IPS-18c (cell line): Measurements from ENCODE around the gene PRPH.
"Not testable (repeated sequence)": the region's sequence is repeated elsewhere in the genome, so short reads cannot be mapped to it uniquely, and the experiment has no call there.

ENCODE experiments used
- H3K4me3 ChIP-seq: 2 replicates; pipeline ENCODE4 v1.7.0; 2013; ENCODE audit warnings: low read depth, mild to moderate bottlenecking, low read length, moderate library complexity; ENCODE audit not compliant: insufficient read depth
- H3K9me3 ChIP-seq: one replicate; pipeline ENCODE4 v1.6.1; 2013; ENCODE audit warnings: mild to moderate bottlenecking, low read length, moderate library complexity; ENCODE audit not compliant: control insufficient read depth, insufficient read depth

PRPH gene

DNA sequence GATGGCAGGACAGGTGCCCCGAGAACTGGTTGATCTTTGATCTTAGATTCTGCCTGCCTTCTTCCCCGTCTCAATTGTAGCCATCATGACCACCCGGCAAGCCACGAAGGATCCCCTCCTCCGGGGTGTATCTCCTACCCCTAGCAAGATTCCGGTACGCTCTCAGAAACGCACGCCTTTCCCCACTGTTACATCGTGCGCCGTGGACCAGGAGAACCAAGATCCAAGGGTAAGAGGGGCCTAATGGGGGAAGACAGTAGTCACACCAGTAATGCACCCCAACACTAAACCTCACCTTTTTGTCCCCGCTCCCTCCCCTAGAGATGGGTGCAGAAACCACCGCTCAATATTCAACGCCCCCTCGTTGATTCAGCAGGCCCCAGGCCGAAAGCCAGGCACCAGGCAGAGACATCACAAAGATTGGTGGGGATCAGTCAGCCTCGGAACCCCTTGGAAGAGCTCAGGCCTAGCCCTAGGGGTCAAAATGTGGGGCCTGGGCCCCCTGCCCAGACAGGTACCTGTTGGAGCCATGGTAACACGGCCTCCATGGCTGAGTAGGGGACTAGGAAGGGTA lies 28.7 kb downstream of the PRPH start:
- Histone ChIP-seq H3K9me3 (no peaks in the 10 kb centered on the region), H3K4me3 (peak overlapping the region; percentile 95)

DNA sequence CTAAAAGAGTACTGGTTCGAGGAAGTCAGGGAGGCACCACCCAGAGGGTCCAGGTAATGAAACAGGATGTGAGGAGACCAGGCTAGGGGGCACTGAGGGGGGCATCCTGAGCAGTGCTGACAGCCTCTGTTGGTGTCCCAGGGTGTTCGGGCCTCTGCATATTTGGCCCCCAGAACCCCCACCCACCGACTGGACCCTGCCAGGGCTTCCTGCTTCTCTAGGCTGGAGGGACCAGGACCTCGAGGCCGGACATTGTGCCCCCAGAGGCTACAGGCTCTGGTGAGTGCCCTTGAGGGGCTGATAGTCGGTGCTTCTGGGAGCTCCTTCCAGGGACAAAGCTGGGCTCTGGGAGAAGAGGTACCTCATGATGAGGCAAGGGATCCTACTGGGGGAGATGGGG lies 30.7 kb downstream of the PRPH start:
- no peak overlapping the region for H3K4me3 ChIP-seq
- H3K9me3 ChIP-seq = no peaks in the 10 kb centered on the region

DNA sequence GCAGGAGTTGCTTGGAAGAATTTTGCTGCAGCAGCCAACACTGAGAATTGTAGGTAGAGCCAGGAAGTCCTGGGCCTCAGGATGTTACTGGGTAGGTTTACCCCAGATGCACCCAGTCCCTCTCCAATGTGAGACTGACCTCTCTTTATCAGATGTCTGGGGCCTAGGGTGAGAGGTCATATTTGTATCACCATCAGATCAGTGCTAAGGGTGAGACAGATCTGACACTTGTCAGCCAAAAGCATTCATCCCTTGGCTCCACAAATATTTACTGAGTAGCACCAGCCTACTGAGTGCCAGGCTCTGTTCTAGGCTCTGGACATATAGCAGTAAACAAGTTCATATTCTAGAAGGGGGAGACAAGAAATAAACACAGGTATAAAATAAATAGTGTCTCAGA lies 32.4 kb downstream of the PRPH start:
- H3K9me3 ChIP-seq = no peaks in the 10 kb centered on the region
- H3K4me3 ChIP-seq = no peak overlapping the region

DNA sequence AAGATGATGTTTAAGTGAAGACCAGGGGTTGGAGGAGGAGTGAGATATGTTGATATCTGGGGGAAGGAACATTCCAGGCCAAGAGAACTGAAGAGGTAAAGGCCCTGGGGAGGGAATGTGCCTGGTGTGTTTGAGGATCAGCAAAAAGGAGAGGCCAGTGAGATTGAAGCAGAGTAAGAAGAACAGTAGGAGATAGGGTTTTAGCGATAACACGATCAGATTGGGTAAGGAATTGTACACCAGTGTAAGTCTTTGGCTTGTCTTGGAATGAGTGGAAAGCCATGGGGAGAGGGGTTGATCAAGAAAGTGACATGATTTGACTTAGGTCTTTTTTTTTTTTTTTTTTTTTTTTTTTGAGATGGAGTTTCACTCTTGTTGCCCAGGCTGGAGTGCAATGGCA lies 32.9 kb downstream of the PRPH start:
- no peaks in the 10 kb centered on the region for H3K9me3 ChIP-seq
- H3K4me3 ChIP-seq = no peak overlapping the region

DNA sequence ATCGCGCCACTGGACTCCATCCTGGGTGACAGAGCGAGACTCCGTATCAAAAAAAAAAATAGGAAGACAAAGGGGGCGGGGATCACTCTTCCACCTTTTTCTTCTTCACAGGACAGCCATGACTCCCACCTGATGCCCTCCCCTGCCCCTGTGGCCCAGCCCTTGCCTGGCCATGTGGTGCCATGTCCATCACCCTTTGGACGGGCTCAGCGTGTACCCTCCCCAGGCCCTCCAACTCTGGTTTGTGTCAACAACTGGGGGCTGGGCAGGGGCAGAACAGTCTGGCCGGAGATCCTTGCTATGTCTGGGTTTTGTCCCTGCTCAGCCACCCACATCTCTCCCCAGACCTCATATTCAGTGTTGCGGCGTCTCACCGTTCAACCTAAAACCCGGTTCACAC lies 33.9 kb downstream of the PRPH start:
- Histone ChIP-seq H3K9me3 (no peaks in the 10 kb centered on the region), H3K4me3 (no peak overlapping the region)

DNA sequence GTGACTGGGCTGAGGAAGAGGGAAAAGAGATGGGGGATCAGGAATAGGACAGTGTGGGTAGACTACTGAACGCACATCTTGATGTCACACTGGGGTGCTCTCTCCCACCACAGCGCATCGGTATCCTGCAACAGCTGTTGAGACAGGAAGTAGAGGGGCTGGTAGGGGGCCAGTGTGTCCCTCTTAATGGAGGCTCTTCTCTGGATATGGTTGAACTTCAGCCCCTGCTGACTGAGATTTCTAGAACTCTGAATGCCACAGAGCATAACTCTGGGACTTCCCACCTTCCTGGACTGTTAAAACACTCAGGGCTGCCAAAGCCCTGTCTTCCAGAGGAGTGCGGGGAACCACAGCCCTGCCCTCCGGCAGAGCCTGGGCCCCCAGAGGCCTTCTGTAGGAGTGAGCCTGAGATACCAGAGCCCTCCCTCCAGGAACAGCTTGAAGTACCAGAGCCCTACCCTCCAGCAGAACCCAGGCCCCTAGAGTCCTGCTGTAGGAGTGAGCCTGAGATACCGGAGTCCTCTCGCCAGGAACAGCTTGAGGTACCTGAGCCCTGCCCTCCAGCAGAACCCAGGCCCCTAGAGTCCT lies 35.2 kb downstream of the PRPH start:
- H3K9me3 ChIP-seq = no peaks in the 10 kb centered on the region

DNA sequence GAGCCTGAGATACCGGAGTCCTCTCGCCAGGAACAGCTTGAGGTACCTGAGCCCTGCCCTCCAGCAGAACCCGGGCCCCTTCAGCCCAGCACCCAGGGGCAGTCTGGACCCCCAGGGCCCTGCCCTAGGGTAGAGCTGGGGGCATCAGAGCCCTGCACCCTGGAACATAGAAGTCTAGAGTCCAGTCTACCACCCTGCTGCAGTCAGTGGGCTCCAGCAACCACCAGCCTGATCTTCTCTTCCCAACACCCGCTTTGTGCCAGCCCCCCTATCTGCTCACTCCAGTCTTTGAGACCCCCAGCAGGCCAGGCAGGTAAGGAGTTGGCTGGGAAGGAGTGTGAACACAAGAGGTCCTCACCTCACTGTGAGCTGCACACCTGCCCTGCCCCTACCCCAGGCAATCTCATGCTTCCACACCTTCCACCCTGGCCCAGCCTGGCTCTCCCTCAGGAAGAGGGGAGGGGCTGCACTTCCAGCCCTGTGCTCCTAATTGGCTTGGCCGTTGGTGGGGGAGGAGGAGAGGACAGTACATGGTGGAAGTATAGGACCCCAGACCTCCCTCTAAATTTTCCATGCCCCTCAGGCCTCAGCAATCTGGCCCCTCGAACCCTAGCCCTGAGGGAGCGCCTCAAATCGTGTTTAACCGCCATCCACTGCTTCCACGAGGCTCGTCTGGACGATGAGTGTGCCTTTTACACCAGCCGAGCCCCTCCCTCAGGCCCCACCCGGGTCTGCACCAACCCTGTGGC lies 35.9 kb downstream of the PRPH start:
- Histone ChIP-seq H3K4me3 (no peak overlapping the region), H3K9me3 (peaks cover 2% of the 10 kb centered on the region)

More for the DNA sequence above, 35.2 kb downstream of the PRPH start:
- H3K4me3 ChIP-seq = no peak overlapping the region

DNA sequence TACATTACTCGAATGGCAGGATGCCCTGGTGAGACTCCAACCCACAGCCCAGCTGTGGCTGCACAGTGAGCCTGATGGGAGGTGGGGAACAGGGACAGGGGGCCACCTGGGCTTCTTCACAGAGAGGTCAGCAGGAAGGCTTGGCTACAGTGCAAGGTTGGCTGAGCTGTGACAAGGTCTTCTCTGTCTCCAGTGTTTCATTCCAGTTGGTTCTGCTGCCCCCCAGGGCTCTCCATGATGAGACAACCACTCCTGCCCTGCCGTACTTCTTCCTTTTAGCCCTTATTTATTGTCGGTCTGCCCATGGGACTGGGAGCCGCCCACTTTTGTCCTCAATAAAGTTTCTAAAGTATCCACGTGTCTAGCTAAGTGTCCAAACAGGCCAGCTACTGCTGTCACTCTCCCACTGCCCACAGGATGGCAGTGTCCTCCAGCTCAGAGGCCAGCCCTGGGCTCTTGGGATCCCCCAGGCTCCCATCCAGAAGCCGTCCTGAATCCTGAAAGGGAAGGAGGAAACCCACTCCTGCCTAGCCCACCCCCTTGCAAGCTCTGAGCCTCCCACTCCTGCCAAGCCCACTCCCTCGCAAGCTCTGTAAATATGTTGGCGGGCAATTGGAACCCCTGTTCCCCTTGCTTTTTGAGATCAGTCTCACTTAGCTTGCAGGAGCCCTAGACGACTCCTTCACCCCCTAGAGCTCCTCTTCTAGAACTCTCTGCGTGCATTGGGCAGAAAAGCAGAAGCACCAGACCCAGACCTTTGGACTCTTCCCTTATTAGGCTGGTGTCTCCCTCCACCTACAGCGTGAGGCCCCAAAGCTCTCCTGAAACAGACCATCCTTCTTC lies 36.7 kb downstream of the PRPH start:
- Histone ChIP-seq H3K9me3 (peaks cover 4% of the 10 kb centered on the region), H3K4me3 (no peak overlapping the region)

DNA sequence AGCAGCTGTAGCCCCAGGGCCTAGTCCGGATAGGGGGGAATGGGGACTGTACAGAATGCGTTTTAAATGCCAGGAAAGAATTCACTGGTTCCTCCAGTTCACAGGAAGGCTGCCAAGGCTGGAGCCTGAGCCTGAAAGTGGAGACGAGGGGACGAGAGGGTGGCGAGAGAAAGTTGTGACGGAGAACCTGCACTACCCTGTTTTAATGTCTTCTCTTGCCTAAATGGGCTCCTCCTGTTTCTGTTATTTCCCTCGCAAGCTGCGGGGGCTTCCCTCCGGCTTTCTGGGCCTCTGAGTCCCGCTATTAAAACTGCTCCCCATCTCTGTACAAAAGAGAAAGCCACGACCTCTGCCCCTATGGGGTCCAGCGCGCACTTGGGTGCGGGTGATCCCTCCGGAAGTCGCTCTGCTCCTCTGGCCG lies 37.5 kb downstream of the PRPH start:
- Histone ChIP-seq H3K4me3 (no peak overlapping the region), H3K9me3 (peaks cover 4% of the 10 kb centered on the region)

DNA sequence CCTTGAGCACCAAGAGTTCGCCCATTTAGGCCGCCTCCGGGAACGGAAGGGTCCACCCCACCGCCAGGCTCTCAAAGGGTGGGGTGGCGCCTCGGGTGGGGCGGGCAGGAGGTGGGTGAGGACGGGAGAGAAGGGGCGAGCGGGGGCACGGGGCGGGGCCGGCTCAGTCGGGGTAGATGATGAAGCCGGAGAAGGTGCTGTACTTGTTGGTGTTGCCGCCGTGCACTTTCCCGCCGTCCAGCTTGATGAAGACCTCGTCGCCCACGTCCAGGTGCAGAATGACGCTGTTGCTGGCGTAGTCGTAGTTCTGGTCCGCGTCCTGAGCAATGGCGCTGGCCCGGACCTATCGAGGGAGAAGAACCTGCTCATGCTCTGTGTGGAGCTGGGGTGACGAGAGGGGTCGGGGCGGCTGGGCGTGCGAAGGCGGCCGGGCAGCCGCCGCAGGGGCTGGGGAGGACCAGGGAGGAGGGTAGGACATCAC lies 38.0 kb downstream of the PRPH start:
- Histone ChIP-seq H3K9me3 (peaks cover 4% of the 10 kb centered on the region), H3K4me3 (no peak overlapping the region)

DNA sequence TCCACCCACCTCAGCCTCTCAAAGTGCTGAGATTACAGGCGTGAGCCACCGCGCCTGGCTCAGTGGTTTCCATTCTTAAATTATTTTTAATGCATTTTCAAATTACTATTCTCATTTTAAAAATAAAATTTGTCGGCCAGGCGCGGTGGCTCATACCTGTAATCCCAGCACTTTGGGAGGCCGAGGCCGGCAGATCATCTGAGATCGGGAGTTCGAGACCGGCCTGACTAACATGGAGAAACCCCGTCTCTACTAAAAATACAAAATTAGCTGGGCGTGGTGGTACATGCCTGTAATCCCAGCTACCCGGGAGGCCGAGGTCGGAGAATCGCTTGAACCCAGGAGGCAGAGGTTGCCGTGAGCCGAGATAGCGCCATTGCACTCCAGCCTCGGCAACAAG lies 38.8 kb downstream of the PRPH start:
- not testable (repeated sequence) for H3K9me3 ChIP-seq, H3K4me3 ChIP-seq

DNA sequence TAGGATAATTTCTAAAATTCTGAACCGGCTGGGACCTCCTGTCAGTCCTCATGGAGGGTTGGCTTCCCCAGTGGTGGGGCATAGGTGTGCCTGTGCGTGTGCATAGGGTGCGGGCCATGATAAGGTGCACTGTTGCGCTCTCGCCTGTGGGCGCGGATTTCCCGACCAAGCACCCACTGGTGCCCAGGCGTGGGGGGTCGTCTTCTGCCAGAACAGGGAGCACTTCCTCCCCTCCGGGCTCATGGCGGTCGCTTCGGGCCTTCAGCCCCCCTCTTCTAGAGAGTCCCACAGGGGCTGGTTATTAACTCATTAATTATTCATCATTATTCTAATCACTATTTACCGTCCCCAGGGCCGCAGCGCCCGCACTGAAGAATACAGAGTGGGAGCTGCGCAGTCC lies 39.3 kb downstream of the PRPH start:
- Histone ChIP-seq H3K9me3 (peaks cover 4% of the 10 kb centered on the region), H3K4me3 (no peak overlapping the region)

DNA sequence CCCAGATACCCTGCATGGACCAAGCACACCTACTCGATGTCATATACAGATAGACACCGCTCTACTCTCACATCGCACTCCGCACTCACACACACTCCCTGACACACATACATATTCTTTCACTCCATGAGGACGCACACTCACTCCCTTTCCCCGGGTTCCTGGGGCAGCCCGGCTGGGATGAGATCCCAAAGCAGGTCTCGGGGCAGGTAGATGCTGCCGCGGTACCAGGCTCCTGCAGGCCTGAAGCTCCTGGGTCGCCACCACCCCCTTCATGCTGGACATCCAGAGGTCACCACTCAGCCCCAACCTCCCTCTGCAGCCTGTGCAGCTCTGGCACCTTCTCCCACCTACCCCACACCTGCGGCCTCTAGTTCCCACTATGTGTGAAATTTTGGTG lies 39.7 kb downstream of the PRPH start:
- peaks cover 4% of the 10 kb centered on the region for H3K9me3 ChIP-seq
- H3K4me3 ChIP-seq = no peak overlapping the region

DNA sequence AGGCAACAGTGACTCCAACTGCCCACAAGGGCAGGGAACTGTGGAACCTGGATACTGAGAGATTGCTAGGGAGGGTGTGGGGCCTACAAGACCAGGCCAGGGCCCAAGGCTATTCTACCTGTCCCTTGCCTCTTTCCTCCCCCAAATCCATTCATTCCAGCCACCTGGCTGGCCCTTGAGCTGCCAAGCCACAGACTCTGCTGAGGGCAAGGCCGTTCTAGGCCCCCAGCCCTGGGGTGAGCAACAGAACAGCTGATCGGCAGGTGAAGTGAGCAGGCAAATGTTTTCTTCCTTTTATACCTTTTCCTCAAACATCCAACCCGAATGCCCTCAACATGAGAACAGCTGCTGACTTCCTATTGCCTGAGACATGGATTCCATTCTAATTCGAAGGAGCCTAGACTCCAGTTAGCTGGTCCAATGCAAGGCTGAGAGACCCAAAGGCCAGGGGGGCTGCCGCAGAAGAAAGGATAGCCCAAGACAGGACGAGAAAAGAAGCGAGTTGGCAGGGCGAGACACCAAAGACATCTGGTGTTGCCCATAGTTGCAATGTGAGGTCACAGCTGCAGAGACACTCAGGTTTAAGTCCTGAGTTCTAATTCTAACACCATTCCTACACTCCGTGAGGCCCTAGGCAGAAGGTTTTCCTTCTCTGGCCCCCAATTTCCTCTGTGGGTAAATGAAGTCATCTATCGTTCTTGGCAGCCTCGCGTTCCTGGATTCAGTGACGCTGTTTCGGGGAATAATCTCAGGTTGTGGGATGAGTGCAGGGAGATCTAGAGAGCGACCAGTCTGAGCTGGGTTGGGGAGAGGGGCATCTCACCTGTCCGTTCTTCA lies 40.4 kb downstream of the PRPH start:
- Histone ChIP-seq H3K9me3 (peaks cover 4% of the 10 kb centered on the region), H3K4me3 (no peak overlapping the region; the same call in 1 of the 2 replicates)

DNA sequence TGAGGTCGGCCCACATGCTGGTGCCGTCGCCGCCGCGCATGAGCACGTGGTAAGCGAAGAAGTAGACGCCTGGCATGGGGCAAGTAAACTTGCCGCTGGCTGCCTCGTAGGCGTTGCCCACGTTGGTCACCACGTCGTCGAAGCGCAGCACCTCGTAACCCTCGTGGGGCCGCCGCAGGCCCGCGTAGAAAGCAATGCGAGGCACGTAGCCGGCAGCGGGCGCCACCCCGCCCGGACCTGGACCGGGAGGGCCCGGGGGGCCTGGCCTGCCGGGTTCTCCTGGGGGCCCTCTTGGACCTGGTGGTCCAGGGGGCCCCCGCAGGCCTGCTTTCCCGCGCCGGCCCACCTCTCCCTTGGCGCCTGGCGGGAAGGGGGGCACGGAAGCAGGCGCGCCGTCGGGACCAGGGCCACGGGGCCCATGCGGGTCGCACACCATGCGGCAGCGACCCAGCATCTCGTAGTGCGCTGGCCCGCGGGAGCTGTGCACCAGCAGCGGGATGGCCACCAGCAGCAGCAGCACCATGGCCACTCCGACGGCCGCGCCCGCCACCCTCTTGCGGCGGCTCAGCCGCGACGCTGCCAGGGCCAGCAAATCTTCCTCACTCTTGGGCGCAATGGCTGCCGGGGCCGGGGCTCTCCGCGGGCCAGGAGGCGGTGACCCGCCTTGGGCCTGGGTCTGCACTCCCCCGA lies 41.2 kb downstream of the PRPH start:
- peak overlapping the region; percentile 46; the same call in 1 of the 2 replicates for H3K4me3 ChIP-seq
- H3K9me3 ChIP-seq = peaks cover 4% of the 10 kb centered on the region
